ENCODE results near the gene FAAP20.

The FAAP20 gene

GRCh38 chr1:2163205-2163604 lies 31.4 kb downstream of the FAAP20 start:
- no peak overlapping the region for H3K4me3 ChIP-seq (ENCODE audit: low read depth, low read length)
- in situ Hi-C loops (cut with HindIII; ENCODE audit: low sequenced_read_pairs) = no loop called here
- no peak for DNase-seq (ENCODE audit: low read depth)
- peak; percentile 4 for TF ChIP-seq CTCF (IDR thresholded peaks at IDR 0.05; ENCODE audit: low read depth, low read length, missing control alignments)

DNA sequence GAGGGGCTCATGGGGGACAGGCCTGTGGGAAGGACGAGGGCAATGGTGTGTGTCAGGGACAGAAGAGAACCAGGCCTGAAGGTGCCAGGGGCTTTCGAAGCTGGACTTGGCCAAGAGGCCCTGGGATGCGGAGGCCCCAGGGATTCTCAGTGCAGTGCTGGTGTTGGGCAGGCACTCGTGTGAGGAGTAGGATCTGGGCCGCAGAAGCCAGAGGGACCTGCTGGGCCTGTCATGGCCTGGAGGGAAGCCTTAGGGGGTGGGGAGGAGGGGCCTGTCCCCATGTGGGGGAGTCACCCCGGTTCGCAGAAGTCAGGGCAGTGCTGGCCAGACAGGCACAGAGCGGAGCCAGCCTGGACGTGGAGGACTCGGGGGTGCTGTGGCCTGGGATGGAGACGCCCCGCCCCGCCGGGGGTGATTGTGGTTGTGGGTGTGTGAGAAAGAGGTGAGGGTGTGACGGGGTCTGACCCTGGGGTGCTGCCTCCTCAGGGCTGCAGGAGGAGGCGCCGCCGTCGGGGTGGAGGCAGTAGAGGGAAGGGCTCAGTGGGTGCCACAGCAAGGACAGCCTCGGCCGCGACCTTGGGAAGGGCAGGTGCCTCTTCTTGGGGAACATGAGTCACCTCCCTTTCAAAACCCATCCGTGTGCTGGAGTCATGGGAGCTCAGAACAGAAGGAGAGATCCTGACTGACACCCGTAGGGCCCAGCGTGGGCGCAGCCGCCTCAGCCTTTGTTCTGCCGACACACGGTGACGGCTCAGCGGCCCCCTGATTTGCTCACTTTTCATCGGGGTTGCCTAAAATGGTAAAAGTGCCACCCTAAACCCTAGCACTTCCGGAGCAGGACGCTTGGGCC lies 33.9 kb downstream of the FAAP20 start:
- no peak for DNase-seq (ENCODE audit: low read depth)
- in situ Hi-C loops (cut with HindIII; ENCODE audit: low sequenced_read_pairs) = no loop called here
- no peak for TF ChIP-seq CTCF (IDR thresholded peaks at IDR 0.05; ENCODE audit: low read depth, low read length, missing control alignments)
- no peak overlapping the region for H3K4me3 ChIP-seq (ENCODE audit: low read depth, low read length)

- no peak overlapping the region for H3K4me3 ChIP-seq (ENCODE audit: low read depth, low read length)
- TF ChIP-seq CTCF (IDR thresholded peaks at IDR 0.05; ENCODE audit: low read depth, low read length, missing control alignments) = no peak
- in situ Hi-C loops (cut with HindIII; ENCODE audit: low sequenced_read_pairs) = no loop called here
- DNase-seq (ENCODE audit: low read depth) = no peak
Measured at GRCh38 chr1:2159124-2159523, 35.4 kb downstream of the FAAP20 start.

- in situ Hi-C loops (cut with HindIII; ENCODE audit: low sequenced_read_pairs) = no loop called here
- H3K4me3 ChIP-seq (ENCODE audit: low read depth, low read length) = no peak overlapping the region
- no peak for DNase-seq (ENCODE audit: low read depth)
- TF ChIP-seq CTCF (IDR thresholded peaks at IDR 0.05; ENCODE audit: low read depth, low read length, missing control alignments) = no peak
Measured at GRCh38 chr1:2158272-2158671, 36.3 kb downstream of the FAAP20 start.

- no peak overlapping the region for H3K4me3 ChIP-seq (ENCODE audit: low read depth, low read length)
- no peak for DNase-seq (ENCODE audit: low read depth)
- no peak for TF ChIP-seq CTCF (IDR thresholded peaks at IDR 0.05; ENCODE audit: low read depth, low read length, missing control alignments)
- in situ Hi-C loops (cut with HindIII; ENCODE audit: low sequenced_read_pairs) = no loop called here
Measured at GRCh38 chr1:2157856-2158255, 36.7 kb downstream of the FAAP20 start.

- in situ Hi-C loops (cut with HindIII; ENCODE audit: low sequenced_read_pairs) = no loop called here
- no peak for TF ChIP-seq CTCF (IDR thresholded peaks at IDR 0.05; ENCODE audit: low read depth, low read length, missing control alignments)
- DNase-seq (ENCODE audit: low read depth) = no peak
- no peak overlapping the region for H3K4me3 ChIP-seq (ENCODE audit: low read depth, low read length)
Measured at GRCh38 chr1:2156866-2157265, 37.7 kb downstream of the FAAP20 start.

All from astrocyte of the cerebellum (primary cell).